ENCODE results near the gene RSPRY1.

DNA sequence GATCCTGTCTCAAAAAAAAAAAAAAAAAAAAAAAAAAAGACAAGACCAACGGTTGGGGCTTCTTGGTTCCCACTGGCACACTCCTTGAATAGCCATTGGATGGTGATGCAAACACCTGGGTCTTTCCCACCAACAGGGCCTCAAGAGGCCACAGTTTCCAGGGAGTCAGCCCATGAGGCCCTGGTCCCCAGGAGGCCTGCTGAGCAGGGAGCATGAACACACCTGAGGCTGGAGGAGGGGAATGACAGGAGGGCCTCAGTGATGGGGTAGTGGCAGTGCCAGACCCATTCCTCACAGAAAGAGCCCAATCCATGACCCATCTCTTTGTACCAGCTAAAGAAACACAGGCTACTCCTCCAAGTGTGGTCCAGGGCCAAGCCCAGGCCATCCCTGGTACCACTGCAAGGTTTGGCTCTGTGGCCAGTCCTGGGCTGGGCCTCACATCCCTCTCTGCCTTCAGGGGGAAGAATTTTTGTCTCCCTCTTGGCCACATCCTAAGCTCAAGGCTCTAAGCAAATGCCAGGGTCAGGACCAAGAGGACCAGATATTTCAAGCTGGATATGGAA, 72.9 kb downstream of the RSPRY1 start:
- TF ChIP-seq, protein P1, sequence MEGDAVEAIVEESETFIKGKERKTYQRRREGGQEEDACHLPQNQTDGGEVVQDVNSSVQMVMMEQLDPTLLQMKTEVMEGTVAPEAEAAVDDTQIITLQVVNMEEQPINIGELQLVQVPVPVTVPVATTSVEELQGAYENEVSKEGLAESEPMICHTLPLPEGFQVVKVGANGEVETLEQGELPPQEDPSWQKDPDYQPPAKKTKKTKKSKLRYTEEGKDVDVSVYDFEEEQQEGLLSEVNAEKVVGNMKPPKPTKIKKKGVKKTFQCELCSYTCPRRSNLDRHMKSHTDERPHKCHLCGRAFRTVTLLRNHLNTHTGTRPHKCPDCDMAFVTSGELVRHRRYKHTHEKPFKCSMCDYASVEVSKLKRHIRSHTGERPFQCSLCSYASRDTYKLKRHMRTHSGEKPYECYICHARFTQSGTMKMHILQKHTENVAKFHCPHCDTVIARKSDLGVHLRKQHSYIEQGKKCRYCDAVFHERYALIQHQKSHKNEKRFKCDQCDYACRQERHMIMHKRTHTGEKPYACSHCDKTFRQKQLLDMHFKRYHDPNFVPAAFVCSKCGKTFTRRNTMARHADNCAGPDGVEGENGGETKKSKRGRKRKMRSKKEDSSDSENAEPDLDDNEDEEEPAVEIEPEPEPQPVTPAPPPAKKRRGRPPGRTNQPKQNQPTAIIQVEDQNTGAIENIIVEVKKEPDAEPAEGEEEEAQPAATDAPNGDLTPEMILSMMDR (IDR thresholded peaks at IDR 0.05): no peak
- no peak for TF ChIP-seq ZFX (IDR thresholded peaks at IDR 0.05; ENCODE audit: borderline replicate concordance)
